Activated CD8-positive, alpha-beta T cell treated with anti-CD3 and anti-CD28 coated beads, Interleukin-2, amount 10 ng/mL, durations not matched to agents 7 days and 5 days (primary cell): ENCODE measurements around the gene NOX1. TPM values are rescaled to one million over a fixed set of nuclear protein-coding genes. Genes with fewer than 3 reads are reported as not detected.

Source experiments
- ATAC-seq: fragments of 150-1000 bp; cut with Tn5 transposase; one replicate; pipeline ENCODE4 v1.10.0; 2021; ENCODE audit warnings: moderate library complexity
- CTCF ChIA-PET: fragments of 350-600 bp; sonication (Branson Sonifier 250); formaldehyde crosslinking; loops from one replicate; lab custom pipeline; 2021; ENCODE audit warnings: antibody characterized with exemption; lab: Charles Lee
- POLR2A ChIA-PET: fragments of 350-600 bp; sonication (Branson Sonifier 250); formaldehyde crosslinking; loops from one replicate; lab custom pipeline; 2021; ENCODE audit warnings: antibody characterized with exemption; lab: Charles Lee
- DNase-seq: peaks from one replicate; pipeline ENCODE4 v3.0.0-alpha.2; 2020
- H3K27ac Mint-ChIP-seq: one replicate; pipeline ENCODE4 v1.8.0; 2021; ENCODE audit warnings: mild to moderate bottlenecking, mixed read lengths
- H3K27me3 Mint-ChIP-seq: one replicate; pipeline ENCODE4 v1.8.0; 2021; ENCODE audit warnings: low read depth, mixed read lengths
- H3K36me3 Mint-ChIP-seq: one replicate; pipeline ENCODE4 v1.8.0; 2021; ENCODE audit warnings: low read depth, mixed read lengths
- H3K4me1 Mint-ChIP-seq: one replicate; pipeline ENCODE4 v1.8.0; 2021; ENCODE audit warnings: low read depth, mixed read lengths
- H3K4me3 Mint-ChIP-seq: one replicate; pipeline ENCODE4 v1.8.0; 2021; ENCODE audit warnings: mild to moderate bottlenecking, mixed read lengths
- H3K9me3 Mint-ChIP-seq: one replicate; pipeline ENCODE4 v1.8.0; 2022; ENCODE audit warnings: mixed read lengths; ENCODE audit not compliant: insufficient read depth
- total RNA-seq, 2 experiments: library from RNA; stranded (reverse); gene quantifications; one replicate each; pipeline ENCODE4 v1.2.3, GENCODE V29; 2021

The NOX1 gene
- total RNA-seq = not detected

- POLR2A ChIA-PET = interaction anchor here (0.6 kb wide), 1 partner anchor 25 kb away, joined by 3 read pairs; no protein-coding TSS in a partner anchor
- Mint-ChIP-seq H3K27me3 (peaks cover 2% of the 10 kb centered on the region), H3K4me3 (no peak within 1 kb of the TSS), H3K9me3 (no peaks in the 10 kb centered on the region), H3K27ac (no peak within 1 kb of the TSS), H3K36me3 (no peaks in the 10 kb centered on the region), H3K4me1 (peaks cover 8% of the 10 kb centered on the region)
- DNase-seq = no peak
- no peak for ATAC-seq
- CTCF ChIA-PET = no interaction called here
These were observed at the start of gene NOX1 for GRCh38 chrX:100874325-100874724. NOX1 (minus strand) TSS chrX:100874359; CDS start chrX:100874139, 220 bp downstream.

GRCh38 chrX:100915562-100915961 lies 41.4 kb upstream of the NOX1 start:
- ATAC-seq = no peak
- no peak for DNase-seq
- ChIA-PET CTCF (no interaction called here), POLR2A (no interaction called here)
- Mint-ChIP-seq H3K9me3 (no peaks in the 10 kb centered on the region), H3K4me3 (no peak overlapping the region), H3K36me3 (no peaks in the 10 kb centered on the region), H3K4me1 (no peaks in the 10 kb centered on the region), H3K27me3 (peaks cover 2% of the 10 kb centered on the region), H3K27ac (no peak overlapping the region)

- ChIA-PET POLR2A (no interaction called here), CTCF (no interaction called here)
- Mint-ChIP-seq H3K36me3 (no peaks in the 10 kb centered on the region), H3K4me3 (no peak overlapping the region), H3K27ac (no peak overlapping the region), H3K4me1 (no peaks in the 10 kb centered on the region), H3K27me3 (no peaks in the 10 kb centered on the region), H3K9me3 (no peaks in the 10 kb centered on the region)
- DNase-seq (no peak), ATAC-seq (no peak)
These were observed 39.0 kb upstream of the NOX1 start for GRCh38 chrX:100913111-100913510.

- ATAC-seq (no peak), DNase-seq (no peak)
- ChIA-PET CTCF (no interaction called here), POLR2A (no interaction called here)
- Mint-ChIP-seq H3K27me3 (no peaks in the 10 kb centered on the region), H3K4me1 (no peaks in the 10 kb centered on the region), H3K27ac (no peak overlapping the region), H3K4me3 (no peak overlapping the region), H3K36me3 (no peaks in the 10 kb centered on the region), H3K9me3 (no peaks in the 10 kb centered on the region)
These were observed 37.6 kb upstream of the NOX1 start for GRCh38 chrX:100911731-100912130.

- no peaks in the 10 kb centered on the region for H3K9me3 Mint-ChIP-seq
- no peak for ATAC-seq
- POLR2A ChIA-PET = no interaction called here
- DNase-seq = no peak
- H3K4me3 Mint-ChIP-seq = no peak overlapping the region
- no peaks in the 10 kb centered on the region for H3K4me1 Mint-ChIP-seq
- no peak overlapping the region for H3K27ac Mint-ChIP-seq
- no peaks in the 10 kb centered on the region for H3K27me3 Mint-ChIP-seq
- no peaks in the 10 kb centered on the region for H3K36me3 Mint-ChIP-seq
- CTCF ChIA-PET = no interaction called here
These were observed 31.5 kb upstream of the NOX1 start for GRCh38 chrX:100905620-100906019.

GRCh38 chrX:100904433-100904832 lies 30.3 kb upstream of the NOX1 start:
- H3K27me3 Mint-ChIP-seq = no peaks in the 10 kb centered on the region
- H3K9me3 Mint-ChIP-seq = no peaks in the 10 kb centered on the region
- DNase-seq = no peak
- no peaks in the 10 kb centered on the region for H3K4me1 Mint-ChIP-seq
- no peak overlapping the region for H3K4me3 Mint-ChIP-seq
- no peaks in the 10 kb centered on the region for H3K36me3 Mint-ChIP-seq
- H3K27ac Mint-ChIP-seq = no peak overlapping the region
- CTCF ChIA-PET = no interaction called here
- no peak for ATAC-seq
- POLR2A ChIA-PET = no interaction called here

- POLR2A ChIA-PET = no interaction called here
- no peak for DNase-seq
- H3K27me3 Mint-ChIP-seq = no peaks in the 10 kb centered on the region
- CTCF ChIA-PET = interaction anchor here (0.5 to 1.1 kb wide), 2 partner anchors 179 to 394 kb away, joined by 3 to 4 read pairs; no protein-coding TSS in a partner anchor
- no peak overlapping the region for H3K4me3 Mint-ChIP-seq
- ATAC-seq = no peak
- H3K27ac Mint-ChIP-seq = no peak overlapping the region
- no peaks in the 10 kb centered on the region for H3K4me1 Mint-ChIP-seq
- no peaks in the 10 kb centered on the region for H3K36me3 Mint-ChIP-seq
- H3K9me3 Mint-ChIP-seq = no peaks in the 10 kb centered on the region
These were observed 21.4 kb upstream of the NOX1 start for GRCh38 chrX:100895365-100896075.

- Mint-ChIP-seq H3K36me3 (no peaks in the 10 kb centered on the region), H3K27ac (no peak overlapping the region), H3K9me3 (no peaks in the 10 kb centered on the region), H3K4me3 (no peak overlapping the region), H3K27me3 (no peaks in the 10 kb centered on the region), H3K4me1 (peaks cover 8% of the 10 kb centered on the region)
- ATAC-seq (no peak), DNase-seq (no peak)
- POLR2A ChIA-PET = no interaction called here
- CTCF ChIA-PET = no interaction called here
These were observed 9.5 kb upstream of the NOX1 start for GRCh38 chrX:100883654-100884053.

GRCh38 chrX:100880368-100880767 lies 6.2 kb upstream of the NOX1 start:
- POLR2A ChIA-PET = no interaction called here

GRCh38 chrX:100871594-100872560 lies 2.3 kb downstream of the NOX1 start:
- POLR2A ChIA-PET = no interaction called here
- ATAC-seq = no peak

More at GRCh38 chrX:100880368-100880767, 6.2 kb upstream of the NOX1 start:
- Mint-ChIP-seq H3K4me3 (no peak overlapping the region), H3K4me1 (no peaks in the 10 kb centered on the region), H3K27me3 (no peaks in the 10 kb centered on the region), H3K27ac (no peak overlapping the region), H3K9me3 (no peaks in the 10 kb centered on the region), H3K36me3 (no peaks in the 10 kb centered on the region)
- ATAC-seq (no peak), DNase-seq (no peak)
- CTCF ChIA-PET = no interaction called here

GRCh38 chrX:100870527-100870926 lies 3.6 kb downstream of the NOX1 start:
- peaks cover 2% of the 10 kb centered on the region for H3K27me3 Mint-ChIP-seq
- ATAC-seq (no peak), DNase-seq (no peak)
- peaks cover 8% of the 10 kb centered on the region for H3K4me1 Mint-ChIP-seq
- H3K9me3 Mint-ChIP-seq = no peaks in the 10 kb centered on the region
- H3K36me3 Mint-ChIP-seq = no peaks in the 10 kb centered on the region
- POLR2A ChIA-PET = no interaction called here
- H3K4me3 Mint-ChIP-seq = no peak overlapping the region
- CTCF ChIA-PET = no interaction called here
- no peak overlapping the region for H3K27ac Mint-ChIP-seq

More at GRCh38 chrX:100871594-100872560, 2.3 kb downstream of the NOX1 start:
- Mint-ChIP-seq H3K9me3 (no peaks in the 10 kb centered on the region), H3K27me3 (peaks cover 2% of the 10 kb centered on the region), H3K27ac (no peak overlapping the region), H3K4me1 (peaks cover 8% of the 10 kb centered on the region), H3K4me3 (no peak overlapping the region), H3K36me3 (no peaks in the 10 kb centered on the region)
- CTCF ChIA-PET = no interaction called here
- no peak for DNase-seq

GRCh38 chrX:100868273-100868672 lies 5.9 kb downstream of the NOX1 start:
- Mint-ChIP-seq H3K27ac (no peak overlapping the region), H3K4me3 (no peak overlapping the region), H3K9me3 (no peaks in the 10 kb centered on the region), H3K36me3 (no peaks in the 10 kb centered on the region), H3K4me1 (no peaks in the 10 kb centered on the region), H3K27me3 (no peaks in the 10 kb centered on the region)
- ChIA-PET POLR2A (no interaction called here), CTCF (no interaction called here)
- ATAC-seq (no peak), DNase-seq (no peak)
